GM21528 (cell line): ENCODE data around the gene CNPPD1.

Experiments
- ATAC-seq: cut with Tn5 transposase; IDR thresholded peaks from one replicate; pipeline ENCODE4 v1.9.1; 2021; ENCODE audit warnings: mild to moderate bottlenecking, moderate library complexity; ENCODE audit not compliant: unreplicated experiment, low FRiP score

Gene CNPPD1

GRCh38 chr2:219163156-219163555 lies 13.6 kb downstream of the CNPPD1 start:
- no peak for ATAC-seq

- ATAC-seq: no peak
Observed at GRCh38 chr2:219161097-219161496, 15.6 kb downstream of the CNPPD1 start.

- ATAC-seq: peak; percentile 91
Observed at GRCh38 chr2:219160186-219161017, 16.3 kb downstream of the CNPPD1 start, which contains the start of gene NHEJ1. Gene NHEJ1, minus strand, starts transcription at chr2:219160815. Its CDS starts 2,453 bp downstream, at chr2:219158362.

- ATAC-seq: peak; percentile 7
Observed at GRCh38 chr2:219159771-219160185, 16.9 kb downstream of the CNPPD1 start.

- ATAC-seq: no peak
Observed at GRCh38 chr2:219158586-219158985, 18.1 kb downstream of the CNPPD1 start.

- no peak for ATAC-seq
Observed at GRCh38 chr2:219158025-219158424, 18.7 kb downstream of the CNPPD1 start.

GRCh38 chr2:219157396-219157795 lies 19.3 kb downstream of the CNPPD1 start:
- no peak for ATAC-seq

- no peak for ATAC-seq
Observed at GRCh38 chr2:219155054-219155644, 21.6 kb downstream of the CNPPD1 start.

GRCh38 chr2:219149667-219150066 lies 27.1 kb downstream of the CNPPD1 start:
- no peak for ATAC-seq

- ATAC-seq: no peak
Observed at GRCh38 chr2:219142329-219142728, 34.4 kb downstream of the CNPPD1 start.

- no peak for ATAC-seq
Observed at GRCh38 chr2:219140722-219141121, 36.0 kb downstream of the CNPPD1 start.

- ATAC-seq: no peak
Observed at GRCh38 chr2:219133976-219134375, 42.7 kb downstream of the CNPPD1 start.

GRCh38 chr2:219131744-219132143 lies 45.0 kb downstream of the CNPPD1 start:
- no peak for ATAC-seq

GRCh38 chr2:219131327-219131726 lies 45.4 kb downstream of the CNPPD1 start:
- ATAC-seq: no peak

GRCh38 chr2:219129589-219129988 lies 47.1 kb downstream of the CNPPD1 start:
- ATAC-seq: no peak

GRCh38 chr2:219128396-219128795 lies 48.3 kb downstream of the CNPPD1 start:
- no peak for ATAC-seq

GRCh38 chr2:219127037-219127635 lies 49.6 kb downstream of the CNPPD1 start:
- ATAC-seq: no peak

- no peak for ATAC-seq
Observed at GRCh38 chr2:219126555-219126954, 50.2 kb downstream of the CNPPD1 start.

GRCh38 chr2:219125886-219126270 lies 50.8 kb downstream of the CNPPD1 start:
- ATAC-seq: no peak

- no peak for ATAC-seq
Observed at GRCh38 chr2:219125225-219125885, 51.4 kb downstream of the CNPPD1 start.
